Smooth muscle cell (in vitro differentiated cells): ENCODE measurements around the gene CYP4Z1. TPM values are rescaled to one million over a fixed set of nuclear protein-coding genes. Genes with fewer than 3 reads are reported as not detected.

ENCODE experiments used
- DNase-seq: peaks from one replicate; lab custom pipeline; 2025; ENCODE audit not compliant: unreplicated experiment; lab: John Stamatoyannopoulos, UW
- H2AFZ ChIP-seq: fragments of 200-600 bp; sonication (generic); 2 replicates; pipeline ENCODE4 v1.6.0; 2016; ENCODE audit warnings: antibody characterized with exemption, low read depth, mild to moderate bottlenecking
- H3F3A ChIP-seq: fragments of 200-600 bp; sonication (generic); 2 replicates; pipeline ENCODE4 v1.6.0; 2017; ENCODE audit warnings: antibody characterized with exemption, low read depth
- H3K27ac ChIP-seq: fragments of 200-600 bp; sonication (generic); 2 replicates; pipeline ENCODE4 v1.5.1; 2016; ENCODE audit warnings: low read depth, mild to moderate bottlenecking
- H3K27me3 ChIP-seq: fragments of 200-600 bp; sonication (generic); 2 replicates; pipeline ENCODE4 v1.6.1; 2016; ENCODE audit warnings: low read depth, mild to moderate bottlenecking
- H3K36me3 ChIP-seq: fragments of 200-600 bp; sonication (generic); 2 replicates; pipeline ENCODE4 v1.5.1; 2016; ENCODE audit warnings: low read depth
- H3K4me1 ChIP-seq: fragments of 200-600 bp; sonication (generic); 2 replicates; pipeline ENCODE4 v1.5.1; 2016; ENCODE audit warnings: low read depth
- H3K4me2 ChIP-seq: fragments of 200-600 bp; sonication (generic); 2 replicates; pipeline ENCODE4 v1.6.0; 2016; ENCODE audit warnings: mild to moderate bottlenecking
- H3K4me3 ChIP-seq: fragments of 200-600 bp; sonication (generic); 2 replicates; pipeline ENCODE4 v1.5.1; 2016; ENCODE audit warnings: mild to moderate bottlenecking
- H3K79me2 ChIP-seq: fragments of 200-600 bp; sonication (generic); 2 replicates; pipeline ENCODE4 v1.6.0; 2016; ENCODE audit warnings: low read depth, mild to moderate bottlenecking
- H3K9ac ChIP-seq: fragments of 200-600 bp; sonication (generic); 2 replicates; pipeline ENCODE4 v1.6.0; 2016; ENCODE audit warnings: low read depth
- H3K9me3 ChIP-seq: fragments of 200-600 bp; sonication (generic); replicated peaks from 2 replicates; pipeline ENCODE4 v1.5.1; 2016; ENCODE audit warnings: low read depth
- H4K20me1 ChIP-seq: fragments of 200-600 bp; sonication (generic); 2 replicates; pipeline ENCODE4 v1.6.0; 2016; ENCODE audit warnings: low read depth
- CTCF ChIP-seq: fragments of 200-600 bp; sonication (generic); IDR thresholded peaks from 2 replicates; pipeline ENCODE4 v1.5.1; 2017; ENCODE audit warnings: borderline replicate concordance, mild to moderate bottlenecking, antibody characterized with exemption; ENCODE audit not compliant: insufficient read depth, poor library complexity, severe bottlenecking
- WGBS: methylation state at CpG from one replicate; pipeline ENCODE4 v1.1.7; 2016; ENCODE audit warnings: low lambda C conversion rate; 5-methylcytosine and 5-hydroxymethylcytosine counted together
- polyA plus RNA-seq: library from polyadenylated mRNA; unstranded; fragments of >200 nt; fragmentation: Nextera tagmentation; extraction: Ambion mirVana; gene quantifications from 2 replicates; pipeline ENCODE4 v1.2.1, GENCODE V29; 2016
- total RNA-seq: library from RNA; depleted of rRNA; stranded (reverse); fragments of >200 nt; gene quantifications from 2 replicates; pipeline ENCODE4 v1.2.3, GENCODE V29; 2014

Gene CYP4Z1
- total and polyA plus RNA-seq, 2 experiments from 2014 or later = not detected

- Histone ChIP-seq H3K27ac (no peak overlapping the region), H2AFZ (no peak overlapping the region), H4K20me1 (no peaks in the 10 kb centered on the region), H3F3A (no peaks in the 10 kb centered on the region), H3K9me3 (no peaks in the 10 kb centered on the region), H3K27me3 (no peaks in the 10 kb centered on the region), H3K4me2 (no peak overlapping the region), H3K36me3 (no peaks in the 10 kb centered on the region), H3K4me3 (no peak overlapping the region), H3K9ac (no peak overlapping the region), H3K4me1 (no peaks in the 10 kb centered on the region), H3K79me2 (no peaks in the 10 kb centered on the region)
- TF ChIP-seq CTCF = no peak
- DNase-seq = no peak
Measured at GRCh38 chr1:47160716-47161115, 93.7 kb downstream of the CYP4Z1 start.

GRCh38 chr1:47161298-47162040 lies 94.4 kb downstream of the CYP4Z1 start:
- Histone ChIP-seq H3K4me2 (no peak overlapping the region), H3K9ac (no peak overlapping the region), H2AFZ (no peak overlapping the region), H3K9me3 (no peaks in the 10 kb centered on the region), H3K27me3 (no peaks in the 10 kb centered on the region), H3K4me1 (no peaks in the 10 kb centered on the region), H3K79me2 (no peaks in the 10 kb centered on the region), H3K4me3 (no peak overlapping the region), H3K36me3 (no peaks in the 10 kb centered on the region), H4K20me1 (no peaks in the 10 kb centered on the region), H3K27ac (no peak overlapping the region), H3F3A (no peaks in the 10 kb centered on the region)
- no peak for DNase-seq
- no peak for TF ChIP-seq CTCF
- 79% methylated on average over 5 of the region's 5 CpGs for WGBS

GRCh38 chr1:47164552-47164951 lies 97.5 kb downstream of the CYP4Z1 start:
- no peaks in the 10 kb centered on the region for H4K20me1 ChIP-seq

More at GRCh38 chr1:47164552-47164951, 97.5 kb downstream of the CYP4Z1 start:
- no peaks in the 10 kb centered on the region for H3F3A ChIP-seq
- H3K27me3 ChIP-seq = no peaks in the 10 kb centered on the region
- no peak overlapping the region for H3K4me3 ChIP-seq
- H3K79me2 ChIP-seq = no peaks in the 10 kb centered on the region
- no peaks in the 10 kb centered on the region for H3K4me1 ChIP-seq
- H3K27ac ChIP-seq = no peak overlapping the region
- H3K9me3 ChIP-seq = no peaks in the 10 kb centered on the region
- no peak overlapping the region for H3K4me2 ChIP-seq
- no peak overlapping the region for H3K9ac ChIP-seq
- no peak for DNase-seq
- H3K36me3 ChIP-seq = no peaks in the 10 kb centered on the region
- no peak for TF ChIP-seq CTCF
- H2AFZ ChIP-seq = no peak overlapping the region

Other genes starting within 250 kb of the CYP4Z1 start
- gene CYP4A11, start 125.8 kb upstream of the CYP4Z1 start, total RNA-seq = not detected in 2 replicates
- gene CYP4A11, start 125.8 kb upstream of the CYP4Z1 start, polyA plus RNA-seq = 0.45 TPM in 1 of 2 replicates, not detected in the other
- not detected in 2 replicates for gene CYP4X1, start 43.6 kb upstream of the CYP4Z1 start, total RNA-seq
- gene CYP4X1, start 43.6 kb upstream of the CYP4Z1 start, polyA plus RNA-seq = not detected in 2 replicates
- not detected in 2 replicates for gene CYP4A22, start 70.2 kb downstream of the CYP4Z1 start, total RNA-seq
- gene CYP4A22, start 70.2 kb downstream of the CYP4Z1 start, polyA plus RNA-seq = not detected in 2 replicates
- not detected in 2 replicates for gene PDZK1IP1, start 122.8 kb downstream of the CYP4Z1 start, total RNA-seq
- not detected in 2 replicates for gene PDZK1IP1, start 122.8 kb downstream of the CYP4Z1 start, polyA plus RNA-seq
- not detected in 2 replicates for gene TAL1, start 165.0 kb downstream of the CYP4Z1 start, total RNA-seq
- not detected in 2 replicates for gene TAL1, start 165.0 kb downstream of the CYP4Z1 start, polyA plus RNA-seq
- gene STIL, start 246.9 kb downstream of the CYP4Z1 start, total RNA-seq = 6.1 and 11.9 TPM in 2 replicates
- gene STIL, start 246.9 kb downstream of the CYP4Z1 start, polyA plus RNA-seq = 3.9 and 4.6 TPM in 2 replicates